ENCODE measurements around the gene USP40. TPM values are rescaled to one million over a fixed set of nuclear protein-coding genes. Genes with fewer than 3 reads are reported as not detected.

USP40 gene
- total and polyA plus RNA-seq, 2 experiments from 2014 or later = 5.7 to 11.7 TPM

DNA sequence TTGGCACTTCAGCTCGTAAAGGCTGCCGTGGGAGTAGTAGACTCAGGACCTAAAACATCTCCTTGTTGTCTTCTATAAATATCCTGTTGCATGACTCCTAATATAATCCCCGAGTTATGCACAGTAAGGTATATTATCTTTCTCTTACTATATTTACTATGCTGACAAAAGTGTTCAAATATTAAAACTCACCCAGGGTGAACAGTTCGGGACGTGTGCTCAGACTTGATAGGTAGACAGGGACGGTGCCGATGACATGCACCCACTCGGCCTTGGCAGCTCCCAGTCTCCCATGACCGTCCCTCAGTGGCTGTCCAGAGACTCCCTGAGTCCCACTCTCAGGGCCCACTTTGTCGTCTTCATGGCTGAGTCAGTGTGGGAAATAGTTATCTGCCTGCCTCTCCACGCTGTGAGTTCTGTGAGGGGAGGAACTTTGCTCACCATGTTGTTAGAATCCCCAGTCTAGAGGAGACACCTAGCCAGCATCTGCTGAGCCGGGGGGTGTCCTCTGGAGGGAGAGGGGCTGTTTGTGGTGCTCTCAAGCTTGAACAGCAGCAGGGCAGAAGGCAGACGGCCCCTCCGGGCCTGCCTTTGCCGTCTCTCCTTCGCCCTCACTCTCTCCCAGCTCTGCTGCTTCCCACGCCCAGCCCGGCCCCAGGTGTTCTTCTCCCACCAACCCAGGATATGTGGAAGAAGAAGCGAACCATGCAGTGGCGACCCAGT is 137.2 kb downstream of the USP40 start:
- Histone ChIP-seq H3K9me2 (ENCODE audit: insufficient read depth) (0 out of 2 replicates have a peak, but pooled peaks cover 4% of the 10 kb centered on the region), H3K27me3 (ENCODE audit: insufficient read depth) (no peaks in the 10 kb centered on the region), H2AFZ (no peak overlapping the region), H3K27ac (ENCODE audit: low read depth) (no peak overlapping the region), H4K20me1 (replicated peaks; ENCODE audit: insufficient read depth) (no peaks in the 10 kb centered on the region; the same call in none of the 2 replicates), H3K79me2 (replicated peaks; ENCODE audit: insufficient read depth) (peaks cover 8% of the 10 kb centered on the region; the same call in 1 of the 2 replicates), H3F3A (replicated peaks; ENCODE audit: low read depth) (no peaks in the 10 kb centered on the region), H3K36me3 (ENCODE audit: insufficient read depth) (no peaks in the 10 kb centered on the region), H3K4me2 (no peak overlapping the region), H3K4me1 (ENCODE audit: insufficient read depth) (no peaks in the 10 kb centered on the region), H3K4me3 (no peak overlapping the region)
- Mint-ChIP-seq H3K27me3 (ENCODE audit: insufficient read depth, low read depth, poor library complexity) (peaks cover 1% of the 10 kb centered on the region), H3K4me1 (peaks cover 3% of the 10 kb centered on the region; the same call in 1 of the 3 replicates), H3K36me3 (ENCODE audit: low read depth) (peaks cover 3% of the 10 kb centered on the region; the same call in 1 of the 3 replicates), H3K9me3 (no peaks in the 10 kb centered on the region; the same call in 2 of the 3 replicates), H3K27ac (no peak overlapping the region), H3K4me3 (no peak overlapping the region)
- ATAC-seq (no peak; the same call in 2 of the 3 replicates), DNase-seq (ENCODE audit: low spot score) (no peak)
- TF ChIP-seq, protein P1, sequence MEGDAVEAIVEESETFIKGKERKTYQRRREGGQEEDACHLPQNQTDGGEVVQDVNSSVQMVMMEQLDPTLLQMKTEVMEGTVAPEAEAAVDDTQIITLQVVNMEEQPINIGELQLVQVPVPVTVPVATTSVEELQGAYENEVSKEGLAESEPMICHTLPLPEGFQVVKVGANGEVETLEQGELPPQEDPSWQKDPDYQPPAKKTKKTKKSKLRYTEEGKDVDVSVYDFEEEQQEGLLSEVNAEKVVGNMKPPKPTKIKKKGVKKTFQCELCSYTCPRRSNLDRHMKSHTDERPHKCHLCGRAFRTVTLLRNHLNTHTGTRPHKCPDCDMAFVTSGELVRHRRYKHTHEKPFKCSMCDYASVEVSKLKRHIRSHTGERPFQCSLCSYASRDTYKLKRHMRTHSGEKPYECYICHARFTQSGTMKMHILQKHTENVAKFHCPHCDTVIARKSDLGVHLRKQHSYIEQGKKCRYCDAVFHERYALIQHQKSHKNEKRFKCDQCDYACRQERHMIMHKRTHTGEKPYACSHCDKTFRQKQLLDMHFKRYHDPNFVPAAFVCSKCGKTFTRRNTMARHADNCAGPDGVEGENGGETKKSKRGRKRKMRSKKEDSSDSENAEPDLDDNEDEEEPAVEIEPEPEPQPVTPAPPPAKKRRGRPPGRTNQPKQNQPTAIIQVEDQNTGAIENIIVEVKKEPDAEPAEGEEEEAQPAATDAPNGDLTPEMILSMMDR (conservative IDR thresholded peaks at IDR 0.05; ENCODE audit: low read depth in 2 of 2) = no peak
- no peak for TF ChIP-seq STAT1 (IDR thresholded peaks at IDR 0.05; ENCODE audit: unreplicated experiment)

DNA sequence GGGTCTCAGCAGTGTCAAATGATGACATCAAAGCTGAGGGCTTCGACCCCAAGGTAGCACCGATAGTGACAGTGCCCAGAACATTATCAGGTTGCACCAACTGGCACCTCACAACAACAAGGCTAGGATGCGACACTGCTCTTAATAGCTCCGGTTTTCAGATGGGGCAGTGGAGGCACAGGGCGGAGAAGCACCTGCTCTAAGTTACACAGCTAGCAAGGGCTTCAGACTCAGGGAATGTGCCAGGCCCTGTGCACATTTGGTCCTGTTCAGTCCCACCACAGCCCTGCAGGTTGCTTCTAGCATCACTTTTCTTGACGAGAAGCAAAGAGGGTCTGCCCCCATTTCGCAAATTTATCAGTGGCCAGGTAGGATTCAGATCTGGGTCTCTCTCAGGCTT is 138.1 kb downstream of the USP40 start:
- no peaks in the 10 kb centered on the region for H3K4me1 ChIP-seq (ENCODE audit: insufficient read depth)
- H3F3A ChIP-seq (replicated peaks; ENCODE audit: low read depth) = no peaks in the 10 kb centered on the region
- Mint-ChIP-seq H3K9me3 (no peaks in the 10 kb centered on the region; the same call in 2 of the 3 replicates), H3K27ac (no peak overlapping the region), H3K36me3 (ENCODE audit: low read depth) (peaks cover 7% of the 10 kb centered on the region; the same call in 1 of the 3 replicates), H3K27me3 (ENCODE audit: insufficient read depth, low read depth, poor library complexity) (peaks cover 1% of the 10 kb centered on the region), H3K4me3 (no peak overlapping the region), H3K4me1 (peaks cover 3% of the 10 kb centered on the region; the same call in 1 of the 3 replicates)
- ATAC-seq (no peak), DNase-seq (ENCODE audit: low spot score) (no peak)
- H3K27ac ChIP-seq (ENCODE audit: low read depth) = no peak overlapping the region
- H2AFZ ChIP-seq = no peak overlapping the region
- no peaks in the 10 kb centered on the region; the same call in none of the 2 replicates for H4K20me1 ChIP-seq (replicated peaks; ENCODE audit: insufficient read depth)
- 0 out of 2 replicates have a peak, but pooled peaks cover 4% of the 10 kb centered on the region for H3K9me2 ChIP-seq (ENCODE audit: insufficient read depth)
- no peaks in the 10 kb centered on the region for H3K36me3 ChIP-seq (ENCODE audit: insufficient read depth)
- H3K27me3 ChIP-seq (ENCODE audit: insufficient read depth) = no peaks in the 10 kb centered on the region
- H3K4me3 ChIP-seq = no peak overlapping the region
- no peak overlapping the region for H3K4me2 ChIP-seq
- peaks cover 11% of the 10 kb centered on the region; the same call in 1 of the 2 replicates for H3K79me2 ChIP-seq (replicated peaks; ENCODE audit: insufficient read depth)
- TF ChIP-seq, protein P2, sequence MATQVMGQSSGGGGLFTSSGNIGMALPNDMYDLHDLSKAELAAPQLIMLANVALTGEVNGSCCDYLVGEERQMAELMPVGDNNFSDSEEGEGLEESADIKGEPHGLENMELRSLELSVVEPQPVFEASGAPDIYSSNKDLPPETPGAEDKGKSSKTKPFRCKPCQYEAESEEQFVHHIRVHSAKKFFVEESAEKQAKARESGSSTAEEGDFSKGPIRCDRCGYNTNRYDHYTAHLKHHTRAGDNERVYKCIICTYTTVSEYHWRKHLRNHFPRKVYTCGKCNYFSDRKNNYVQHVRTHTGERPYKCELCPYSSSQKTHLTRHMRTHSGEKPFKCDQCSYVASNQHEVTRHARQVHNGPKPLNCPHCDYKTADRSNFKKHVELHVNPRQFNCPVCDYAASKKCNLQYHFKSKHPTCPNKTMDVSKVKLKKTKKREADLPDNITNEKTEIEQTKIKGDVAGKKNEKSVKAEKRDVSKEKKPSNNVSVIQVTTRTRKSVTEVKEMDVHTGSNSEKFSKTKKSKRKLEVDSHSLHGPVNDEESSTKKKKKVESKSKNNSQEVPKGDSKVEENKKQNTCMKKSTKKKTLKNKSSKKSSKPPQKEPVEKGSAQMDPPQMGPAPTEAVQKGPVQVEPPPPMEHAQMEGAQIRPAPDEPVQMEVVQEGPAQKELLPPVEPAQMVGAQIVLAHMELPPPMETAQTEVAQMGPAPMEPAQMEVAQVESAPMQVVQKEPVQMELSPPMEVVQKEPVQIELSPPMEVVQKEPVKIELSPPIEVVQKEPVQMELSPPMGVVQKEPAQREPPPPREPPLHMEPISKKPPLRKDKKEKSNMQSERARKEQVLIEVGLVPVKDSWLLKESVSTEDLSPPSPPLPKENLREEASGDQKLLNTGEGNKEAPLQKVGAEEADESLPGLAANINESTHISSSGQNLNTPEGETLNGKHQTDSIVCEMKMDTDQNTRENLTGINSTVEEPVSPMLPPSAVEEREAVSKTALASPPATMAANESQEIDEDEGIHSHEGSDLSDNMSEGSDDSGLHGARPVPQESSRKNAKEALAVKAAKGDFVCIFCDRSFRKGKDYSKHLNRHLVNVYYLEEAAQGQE (IDR thresholded peaks at IDR 0.05; ENCODE audit: unreplicated experiment) = no peak
- TF ChIP-seq, protein P1 (conservative IDR thresholded peaks at IDR 0.05; ENCODE audit: low read depth in 2 of 2) = no peak
- TF ChIP-seq CREB1 (CRISPR knock-in tag; IDR thresholded peaks at IDR 0.05; ENCODE audit: low read depth) (no peak), STAT1 (IDR thresholded peaks at IDR 0.05; ENCODE audit: unreplicated experiment) (no peak), NANOG (IDR thresholded peaks at IDR 0.05; ENCODE audit: borderline replicate concordance) (no peak), JUNB (IDR thresholded peaks at IDR 0.05; ENCODE audit: unreplicated experiment) (no peak), EZH2 (IDR thresholded peaks at IDR 0.05; ENCODE audit: low read depth, unreplicated experiment) (no peak), ZNF331 (CRISPR knock-in tag; IDR thresholded peaks at IDR 0.05; ENCODE audit: low read depth) (no peak), POLR2AphosphoS5 (IDR thresholded peaks at IDR 0.05; ENCODE audit: low read depth) (no peak), ZNF114 (CRISPR knock-in tag; IDR thresholded peaks at IDR 0.05) (no peak)
- TF ChIP-seq, protein P3, sequence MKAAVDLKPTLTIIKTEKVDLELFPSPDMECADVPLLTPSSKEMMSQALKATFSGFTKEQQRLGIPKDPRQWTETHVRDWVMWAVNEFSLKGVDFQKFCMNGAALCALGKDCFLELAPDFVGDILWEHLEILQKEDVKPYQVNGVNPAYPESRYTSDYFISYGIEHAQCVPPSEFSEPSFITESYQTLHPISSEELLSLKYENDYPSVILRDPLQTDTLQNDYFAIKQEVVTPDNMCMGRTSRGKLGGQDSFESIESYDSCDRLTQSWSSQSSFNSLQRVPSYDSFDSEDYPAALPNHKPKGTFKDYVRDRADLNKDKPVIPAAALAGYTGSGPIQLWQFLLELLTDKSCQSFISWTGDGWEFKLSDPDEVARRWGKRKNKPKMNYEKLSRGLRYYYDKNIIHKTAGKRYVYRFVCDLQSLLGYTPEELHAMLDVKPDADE (IDR thresholded peaks at IDR 0.05) = no peak

Measured in GM23338 (cell line).